Peyer's patch (tissue), 4 donors: ENCODE data around the gene ABLIM1. TPM values are rescaled to one million over a fixed set of nuclear protein-coding genes. Genes with fewer than 3 reads are reported as not detected.

ENCODE experiments used
- DNase-seq, 3 donors: peaks; one replicate each; pipeline ENCODE4 v3.0.0-alpha.2; 2017 to 2019
- H3K27ac ChIP-seq, 4 donors: fragments of 200-600 bp; sonication (generic); one replicate each; pipeline ENCODE4 v1.5.1; 2016 to 2019
- H3K27me3 ChIP-seq, 2 donors: fragments of 200-600 bp; sonication (generic); one replicate each; pipeline ENCODE4 v1.5.1; 2019
- H3K36me3 ChIP-seq, 3 donors: fragments of 200-600 bp; sonication (generic); one replicate each; pipeline ENCODE4 v1.5.1; 2016 to 2019
- H3K4me1 ChIP-seq, 4 donors: fragments of 200-600 bp; sonication (generic); one replicate each; pipeline ENCODE4 v1.5.1; 2016 to 2019
- H3K4me3 ChIP-seq, 4 donors: fragments of 200-600 bp; sonication (generic); 1 replicate in 3 of 4; 2 replicates in 1 of 4; pipeline ENCODE4 v1.5.1; 2016 to 2019; ENCODE audit warnings: mild to moderate bottlenecking in 1 of 4
- H3K9me3 ChIP-seq, 4 donors: fragments of 200-600 bp; sonication (generic); one replicate each; pipeline ENCODE4 v1.5.1; 2016 to 2019; ENCODE audit warnings: mild to moderate bottlenecking in 1 of 4
- CTCF ChIP-seq, 6 experiments: fragments of 450-650 bp in 4 of 6; fragments of 200-600 bp in 2 of 6; sonication (generic) in 1 of 6; IDR thresholded peaks; one replicate each; pipeline ENCODE4 v1.5.1; 2017 to 2019; ENCODE audit warnings: antibody characterized with exemption in 6 of 6, mild to moderate bottlenecking in 3 of 6, moderate library complexity in 1 of 6
- POLR2A ChIP-seq, 2 donors: fragments of 450-650 bp; IDR thresholded peaks; one replicate each; pipeline ENCODE4 v1.5.1; 2017; ENCODE audit warnings: antibody characterized with exemption in 2 of 2, mild to moderate bottlenecking in 2 of 2, moderate library complexity in 2 of 2
- total RNA-seq, 4 donors: library from RNA; depleted of rRNA; stranded (reverse); fragments of >200 nt; gene quantifications; one replicate each; pipeline ENCODE4 v1.1.0, GENCODE V29; 2016

The ABLIM1 gene
- total RNA-seq, 4 donors from 2014 or later = 91.6 to 145 (median 121) TPM

- no peaks in the 10 kb centered on the region for H3K27me3 ChIP-seq
- H3K36me3 ChIP-seq = peaks cover 0 to 44% (median 0%) of the 10 kb centered on the region in 3 donors
- H3K9me3 ChIP-seq = no peaks in the 10 kb centered on the region
- H3K27ac ChIP-seq = no peak overlapping the region
- DNase-seq = no peak
- no peak overlapping the region for H3K4me3 ChIP-seq
- no peak for TF ChIP-seq POLR2A (IDR thresholded peaks at IDR 0.05)
- no peak for TF ChIP-seq CTCF (IDR thresholded peaks at IDR 0.05)
- peaks cover 0 to 14% (median 8%) of the 10 kb centered on the region in 4 donors for H3K4me1 ChIP-seq
These were observed 170.1 kb downstream of the ABLIM1 start for GRCh38 chr10:114487815-114488536.

- Histone ChIP-seq H3K4me1 (peaks cover 0 to 7% (median 3%) of the 10 kb centered on the region in 4 donors), H3K9me3 (no peaks in the 10 kb centered on the region), H3K27me3 (no peaks in the 10 kb centered on the region), H3K36me3 (peaks cover 0 to 44% (median 0%) of the 10 kb centered on the region in 3 donors), H3K4me3 (no peak overlapping the region), H3K27ac (no peak overlapping the region)
- TF ChIP-seq CTCF (IDR thresholded peaks at IDR 0.05) (no peak), POLR2A (IDR thresholded peaks at IDR 0.05) (no peak)
- no peak for DNase-seq
These were observed 170.9 kb downstream of the ABLIM1 start for GRCh38 chr10:114486938-114487814.

GRCh38 chr10:114485696-114486400 is 172.2 kb downstream of the ABLIM1 start:
- DNase-seq = no peak
- H3K27ac ChIP-seq = no peak overlapping the region
- H3K36me3 ChIP-seq = peaks cover 0 to 44% (median 0%) of the 10 kb centered on the region in 3 donors
- no peak for TF ChIP-seq CTCF (IDR thresholded peaks at IDR 0.05)
- TF ChIP-seq POLR2A (IDR thresholded peaks at IDR 0.05) = no peak
- no peaks in the 10 kb centered on the region for H3K4me1 ChIP-seq
- no peak overlapping the region for H3K4me3 ChIP-seq
- H3K9me3 ChIP-seq = no peaks in the 10 kb centered on the region
- no peaks in the 10 kb centered on the region for H3K27me3 ChIP-seq

- Histone ChIP-seq H3K4me3 (no peak overlapping the region), H3K4me1 (peaks cover 0 to 8% (median 0%) of the 10 kb centered on the region in 4 donors), H3K9me3 (no peaks in the 10 kb centered on the region), H3K27me3 (no peaks in the 10 kb centered on the region), H3K27ac (peak overlapping the region in 1 of 4 donors; percentile 23), H3K36me3 (peaks cover 0 to 40% (median 0%) of the 10 kb centered on the region in 3 donors)
- TF ChIP-seq POLR2A (IDR thresholded peaks at IDR 0.05) = no peak
- TF ChIP-seq CTCF (IDR thresholded peaks at IDR 0.05) = no peak
- DNase-seq = no peak
These were observed 174.5 kb downstream of the ABLIM1 start for GRCh38 chr10:114483575-114483974.
